ENCODE results near the gene USF3. TPM values are rescaled to one million over a fixed set of nuclear protein-coding genes. Genes with fewer than 3 reads are reported as not detected.
A peak's percentile ranks its signal among the peaks of the same experiment; 100 is the strongest.

The USF3 gene
- total RNA-seq, 2 donors from 2014 or later: 15.5 to 17.6 TPM

DNA sequence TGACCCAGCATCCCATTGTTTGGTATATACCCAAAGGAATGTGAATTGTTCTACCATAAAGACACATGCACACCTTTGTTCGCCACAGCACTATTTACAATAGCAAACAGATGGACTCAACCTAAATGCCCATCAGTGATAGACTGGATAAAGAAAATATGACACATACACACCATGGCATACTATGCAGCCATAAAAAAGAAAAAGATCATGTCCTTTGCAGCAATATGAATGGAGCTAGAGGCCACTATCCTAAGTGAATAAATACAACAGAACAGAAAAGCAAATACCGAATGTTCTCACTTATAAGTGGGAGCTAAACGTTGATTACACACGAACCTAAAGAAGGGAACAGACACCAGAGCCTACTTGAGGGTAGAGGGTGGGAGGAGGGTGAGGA lies 11.4 kb upstream of the USF3 start:
- H3K4me3 ChIP-seq (ENCODE audit: low read length): no peak overlapping the region
- TF ChIP-seq CTCF (conservative IDR thresholded peaks at IDR 0.05): no peak
- Mint-ChIP-seq H3K27me3 (ENCODE audit: insufficient read depth) (no peaks in the 10 kb centered on the region), H3K27ac (no peak overlapping the region), H3K4me3 (no peak overlapping the region), H3K36me3 (ENCODE audit: low read depth) (no peaks in the 10 kb centered on the region), H3K4me1 (no peaks in the 10 kb centered on the region), H3K9me3 (no peaks in the 10 kb centered on the region)
- no peaks in the 10 kb centered on the region for H3K36me3 ChIP-seq (ENCODE audit: control insufficient read depth, insufficient read depth, low read length)
- H3K27me3 ChIP-seq (ENCODE audit: control insufficient read depth, insufficient read depth, low read length, poor library complexity, severe bottlenecking): no peaks in the 10 kb centered on the region
- H3K9ac ChIP-seq (ENCODE audit: extremely low read depth, low read length, poor library complexity, severe bottlenecking): no peak overlapping the region
- no peak for DNase-seq
- H3K27ac ChIP-seq (ENCODE audit: low read depth, low read length): no peak overlapping the region
- no peaks in the 10 kb centered on the region for H3K9me3 ChIP-seq (ENCODE audit: control insufficient read depth, low read length)
- H3K4me1 ChIP-seq (ENCODE audit: control insufficient read depth, insufficient read depth, low read length): no peaks in the 10 kb centered on the region
- 91% methylated on average over 4 of the region's 4 CpGs; no CpG with 5 or more reads in 1 of the 2 experiments for WGBS, 2 experiments (ENCODE audit: insufficient coverage in 1 of 2, insufficient read length in 1 of 2)

- H3K27ac ChIP-seq (ENCODE audit: low read depth, low read length): no peak overlapping the region
- H3K9me3 ChIP-seq (ENCODE audit: control insufficient read depth, low read length): no peaks in the 10 kb centered on the region
- no peak for TF ChIP-seq CTCF (conservative IDR thresholded peaks at IDR 0.05)
- H3K27me3 ChIP-seq (ENCODE audit: control insufficient read depth, insufficient read depth, low read length, poor library complexity, severe bottlenecking): no peaks in the 10 kb centered on the region
- 87 to 91% methylated on average over 8 to 24 of the region's 24 CpGs for WGBS, 2 experiments (ENCODE audit: insufficient coverage in 1 of 2, insufficient read length in 1 of 2)
- no peaks in the 10 kb centered on the region for H3K27me3 Mint-ChIP-seq (ENCODE audit: insufficient read depth)
- H3K27ac Mint-ChIP-seq: peak overlapping the region; percentile 70
- no peaks in the 10 kb centered on the region for H3K36me3 Mint-ChIP-seq (ENCODE audit: low read depth)
- peak; percentile 69 for DNase-seq
- H3K4me1 ChIP-seq (ENCODE audit: control insufficient read depth, insufficient read depth, low read length): no peaks in the 10 kb centered on the region
- no peaks in the 10 kb centered on the region for H3K9me3 Mint-ChIP-seq
- no peak overlapping the region for H3K4me3 Mint-ChIP-seq
- no peaks in the 10 kb centered on the region for H3K36me3 ChIP-seq (ENCODE audit: control insufficient read depth, insufficient read depth, low read length)
- H3K4me3 ChIP-seq (ENCODE audit: low read length): no peak overlapping the region
- no peak overlapping the region for H3K9ac ChIP-seq (ENCODE audit: extremely low read depth, low read length, poor library complexity, severe bottlenecking)
- H3K4me1 Mint-ChIP-seq: peaks cover 12% of the 10 kb centered on the region
These were observed 2.5 kb upstream of the USF3 start for GRCh38 chr3:113698956-113699355.

GRCh38 chr3:113698213-113698742 lies 1.8 kb upstream of the USF3 start:
- Mint-ChIP-seq H3K9me3 (no peaks in the 10 kb centered on the region), H3K27me3 (ENCODE audit: insufficient read depth) (no peaks in the 10 kb centered on the region), H3K4me3 (no peak overlapping the region), H3K4me1 (peaks cover 12% of the 10 kb centered on the region), H3K27ac (no peak overlapping the region), H3K36me3 (ENCODE audit: low read depth) (no peaks in the 10 kb centered on the region)
- WGBS, 2 experiments (ENCODE audit: insufficient coverage in 1 of 2, insufficient read length in 1 of 2): 95 to 98% methylated on average over 4 to 6 of the region's 6 CpGs
- Histone ChIP-seq H3K27ac (ENCODE audit: low read depth, low read length) (no peak overlapping the region), H3K36me3 (ENCODE audit: control insufficient read depth, insufficient read depth, low read length) (no peaks in the 10 kb centered on the region), H3K27me3 (ENCODE audit: control insufficient read depth, insufficient read depth, low read length, poor library complexity, severe bottlenecking) (no peaks in the 10 kb centered on the region), H3K9ac (ENCODE audit: extremely low read depth, low read length, poor library complexity, severe bottlenecking) (no peak overlapping the region), H3K9me3 (ENCODE audit: control insufficient read depth, low read length) (no peaks in the 10 kb centered on the region), H3K4me1 (ENCODE audit: control insufficient read depth, insufficient read depth, low read length) (no peaks in the 10 kb centered on the region), H3K4me3 (ENCODE audit: low read length) (peak overlapping the region; percentile 100)
- no peak for TF ChIP-seq CTCF (conservative IDR thresholded peaks at IDR 0.05)
- no peak for DNase-seq

All from endodermal cell (in vitro differentiated cells).